ENCODE data around the gene SHLD3.
"Not testable (repeated sequence)": the region's sequence is repeated elsewhere in the genome, so short reads cannot be mapped to it uniquely, and the experiment has no call there.

The SHLD3 gene

DNA sequence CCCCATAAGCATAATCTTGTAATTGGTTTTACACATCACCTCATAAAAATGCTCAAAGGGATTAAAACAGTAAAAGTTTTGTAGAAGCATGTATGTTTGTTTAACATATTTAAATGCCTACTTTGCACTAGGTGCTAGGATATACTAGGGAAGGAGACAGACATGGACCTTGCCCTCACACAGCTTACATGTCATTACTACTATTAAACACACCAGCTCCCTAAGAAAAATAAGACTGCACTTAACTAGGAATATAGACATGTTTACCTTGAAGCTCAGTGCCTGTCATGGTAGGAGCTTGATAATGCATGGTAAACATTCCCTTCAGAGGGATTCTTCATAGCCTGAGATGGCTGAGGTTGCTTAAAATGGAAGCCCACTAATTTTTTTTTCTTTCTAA is 6.2 kb downstream of the SHLD3 start:
- H3K36me3 ChIP-seq (ENCODE audit: insufficient read depth, low read length), result peaks cover 11% of the 10 kb centered on the region
- H3K9ac ChIP-seq (ENCODE audit: low read length), result no peak overlapping the region
- no peaks in the 10 kb centered on the region for H3K27me3 ChIP-seq (ENCODE audit: control insufficient read depth in 1 of 2, insufficient read depth in 2 of 2, low read length in 2 of 2)
- H3K4me1 ChIP-seq (ENCODE audit: insufficient read depth, low read length), result peaks cover 3% of the 10 kb centered on the region
- no peaks in the 10 kb centered on the region for H3K9me3 ChIP-seq (ENCODE audit: low read length)
- no peak overlapping the region for H3K27ac ChIP-seq (ENCODE audit: low read depth, low read length)
- no peak overlapping the region for H3K4me3 ChIP-seq (ENCODE audit: low read depth in 1 of 2, low read length in 2 of 2)

DNA sequence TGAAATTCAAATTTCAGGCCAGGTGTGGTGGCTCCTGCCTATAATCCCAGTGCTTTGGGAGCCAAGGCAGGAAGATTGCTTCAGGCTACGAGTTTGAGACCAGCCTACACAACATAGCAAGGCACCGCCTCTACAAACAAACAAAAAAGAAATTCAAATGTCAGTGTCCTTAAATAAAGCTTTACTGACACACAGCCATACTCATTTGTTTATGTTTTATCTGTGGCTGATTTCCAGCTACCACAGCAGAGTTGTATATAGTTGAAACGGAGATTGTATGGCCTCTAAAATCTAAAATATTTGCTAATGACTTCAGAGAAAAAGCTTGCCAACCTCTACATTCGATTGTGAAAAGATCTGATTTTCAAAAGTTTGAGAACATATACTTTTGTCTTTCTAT is 15.4 kb downstream of the SHLD3 start:
- H3K4me3 ChIP-seq (ENCODE audit: low read depth in 1 of 2, low read length in 2 of 2), result no peak overlapping the region
- H3K27me3 ChIP-seq (ENCODE audit: control insufficient read depth in 1 of 2, insufficient read depth in 2 of 2, low read length in 2 of 2), result no peaks in the 10 kb centered on the region
- H3K4me1 ChIP-seq (ENCODE audit: insufficient read depth, low read length), result no peaks in the 10 kb centered on the region
- peaks cover 28% of the 10 kb centered on the region for H3K36me3 ChIP-seq (ENCODE audit: insufficient read depth, low read length)
- no peak overlapping the region for H3K27ac ChIP-seq (ENCODE audit: low read depth, low read length)
- no peaks in the 10 kb centered on the region for H3K9me3 ChIP-seq (ENCODE audit: low read length)
- no peak overlapping the region for H3K9ac ChIP-seq (ENCODE audit: low read length)

DNA sequence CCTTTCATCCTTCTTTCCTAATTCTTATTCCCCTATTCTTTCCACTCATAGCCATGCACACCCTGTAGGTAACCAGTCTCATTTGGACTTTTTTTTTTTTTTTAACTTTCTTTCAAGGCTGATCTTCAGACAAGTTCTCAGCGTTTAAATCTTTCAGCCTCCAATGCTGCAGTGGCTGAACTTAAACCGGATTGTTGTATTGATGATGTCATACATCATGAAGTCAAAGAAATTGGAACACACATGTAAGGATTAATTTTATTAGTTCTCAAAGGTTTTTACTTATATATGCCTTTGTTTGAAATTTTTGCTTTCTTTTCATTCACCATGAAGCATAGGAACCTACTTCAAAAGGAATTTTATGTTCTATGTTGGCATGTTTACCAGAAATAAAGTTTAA is 22.1 kb downstream of the SHLD3 start:
- Histone ChIP-seq H3K36me3 (ENCODE audit: insufficient read depth, low read length) (no peaks in the 10 kb centered on the region), H3K27ac (ENCODE audit: low read depth, low read length) (no peak overlapping the region), H3K4me3 (ENCODE audit: low read depth in 1 of 2, low read length in 2 of 2) (no peak overlapping the region), H3K9ac (ENCODE audit: low read length) (no peak overlapping the region), H3K27me3 (ENCODE audit: control insufficient read depth in 1 of 2, insufficient read depth in 2 of 2, low read length in 2 of 2) (no peaks in the 10 kb centered on the region), H3K9me3 (ENCODE audit: low read length) (no peaks in the 10 kb centered on the region), H3K4me1 (ENCODE audit: insufficient read depth, low read length) (no peaks in the 10 kb centered on the region)

DNA sequence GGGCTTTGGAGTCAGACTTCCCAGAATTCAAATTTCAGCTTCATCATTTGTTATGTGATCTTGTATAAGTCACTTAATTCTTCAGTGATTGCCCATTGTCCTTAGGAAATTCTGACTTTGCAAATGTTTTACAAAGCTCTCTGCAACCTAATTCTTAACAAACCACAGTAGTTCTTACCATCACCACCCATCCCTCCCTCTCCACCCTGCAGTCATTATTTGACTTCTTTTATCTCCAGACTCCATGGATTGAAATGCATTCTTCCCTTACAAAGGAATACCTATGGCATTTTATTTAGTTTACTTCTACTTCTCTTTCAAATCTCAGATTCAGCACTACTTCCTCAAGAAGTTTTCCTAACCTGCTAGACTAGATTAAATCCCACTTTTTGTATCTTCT is 23.1 kb downstream of the SHLD3 start:
- no peaks in the 10 kb centered on the region for H3K36me3 ChIP-seq (ENCODE audit: insufficient read depth, low read length)
- H3K27me3 ChIP-seq (ENCODE audit: control insufficient read depth in 1 of 2, insufficient read depth in 2 of 2, low read length in 2 of 2), result no peaks in the 10 kb centered on the region
- no peak overlapping the region for H3K4me3 ChIP-seq (ENCODE audit: low read depth in 1 of 2, low read length in 2 of 2)
- no peaks in the 10 kb centered on the region for H3K9me3 ChIP-seq (ENCODE audit: low read length)
- H3K27ac ChIP-seq (ENCODE audit: low read depth, low read length), result no peak overlapping the region
- no peak overlapping the region for H3K9ac ChIP-seq (ENCODE audit: low read length)
- no peaks in the 10 kb centered on the region for H3K4me1 ChIP-seq (ENCODE audit: insufficient read depth, low read length)

DNA sequence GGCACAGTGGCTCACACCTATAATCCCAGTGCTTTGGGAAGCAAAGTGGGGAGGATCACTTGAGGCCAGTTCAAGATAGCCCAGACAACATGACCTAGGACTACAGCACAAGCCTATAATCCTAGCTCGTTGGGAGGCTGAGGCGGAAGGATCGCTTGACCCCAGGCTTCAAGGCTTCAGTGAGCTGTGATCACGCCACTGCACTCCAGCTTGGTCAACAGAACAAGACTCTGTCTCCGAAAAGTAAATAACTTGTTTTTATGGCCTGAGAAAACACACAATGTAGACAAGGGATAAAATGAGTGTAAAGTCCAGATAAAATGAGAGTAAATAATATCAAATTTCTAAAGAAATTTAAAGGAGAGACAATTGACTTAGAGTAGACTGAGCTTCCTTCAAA is 26.3 kb downstream of the SHLD3 start:
- no peak overlapping the region for H3K9ac ChIP-seq (ENCODE audit: low read length)
- no peaks in the 10 kb centered on the region for H3K9me3 ChIP-seq (ENCODE audit: low read length)
- H3K27ac ChIP-seq (ENCODE audit: low read depth, low read length), result no peak overlapping the region
- no peaks in the 10 kb centered on the region for H3K4me1 ChIP-seq (ENCODE audit: insufficient read depth, low read length)
- no peaks in the 10 kb centered on the region for H3K27me3 ChIP-seq (ENCODE audit: control insufficient read depth in 1 of 2, insufficient read depth in 2 of 2, low read length in 2 of 2)
- no peak overlapping the region for H3K4me3 ChIP-seq (ENCODE audit: low read depth in 1 of 2, low read length in 2 of 2)
- no peaks in the 10 kb centered on the region for H3K36me3 ChIP-seq (ENCODE audit: insufficient read depth, low read length)

DNA sequence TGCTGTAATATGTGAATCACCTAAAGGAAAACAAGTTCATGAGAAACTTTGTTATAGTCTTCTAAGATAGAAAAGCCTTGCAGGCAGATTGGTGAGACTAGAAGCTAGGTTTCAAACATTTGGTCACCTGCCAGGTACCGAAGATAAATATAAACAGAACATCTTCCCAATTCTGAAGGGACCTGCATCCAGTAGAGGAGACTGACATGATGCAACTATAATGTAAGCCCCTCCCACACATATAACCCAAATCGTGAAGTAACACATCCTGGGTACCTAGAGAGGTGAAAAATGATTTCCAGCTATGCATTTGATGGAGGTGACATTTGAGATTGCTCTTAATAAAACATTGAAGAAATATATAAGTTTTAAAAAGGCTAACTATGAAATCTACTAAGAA is 29.9 kb downstream of the SHLD3 start:
- H3K9ac ChIP-seq (ENCODE audit: low read length), result no peak overlapping the region
- H3K9me3 ChIP-seq (ENCODE audit: low read length), result no peaks in the 10 kb centered on the region
- H3K4me1 ChIP-seq (ENCODE audit: insufficient read depth, low read length), result no peaks in the 10 kb centered on the region
- H3K4me3 ChIP-seq (ENCODE audit: low read depth in 1 of 2, low read length in 2 of 2), result no peak overlapping the region
- H3K27me3 ChIP-seq (ENCODE audit: control insufficient read depth in 1 of 2, insufficient read depth in 2 of 2, low read length in 2 of 2), result no peaks in the 10 kb centered on the region
- no peak overlapping the region for H3K27ac ChIP-seq (ENCODE audit: low read depth, low read length)
- H3K36me3 ChIP-seq (ENCODE audit: insufficient read depth, low read length), result no peaks in the 10 kb centered on the region

DNA sequence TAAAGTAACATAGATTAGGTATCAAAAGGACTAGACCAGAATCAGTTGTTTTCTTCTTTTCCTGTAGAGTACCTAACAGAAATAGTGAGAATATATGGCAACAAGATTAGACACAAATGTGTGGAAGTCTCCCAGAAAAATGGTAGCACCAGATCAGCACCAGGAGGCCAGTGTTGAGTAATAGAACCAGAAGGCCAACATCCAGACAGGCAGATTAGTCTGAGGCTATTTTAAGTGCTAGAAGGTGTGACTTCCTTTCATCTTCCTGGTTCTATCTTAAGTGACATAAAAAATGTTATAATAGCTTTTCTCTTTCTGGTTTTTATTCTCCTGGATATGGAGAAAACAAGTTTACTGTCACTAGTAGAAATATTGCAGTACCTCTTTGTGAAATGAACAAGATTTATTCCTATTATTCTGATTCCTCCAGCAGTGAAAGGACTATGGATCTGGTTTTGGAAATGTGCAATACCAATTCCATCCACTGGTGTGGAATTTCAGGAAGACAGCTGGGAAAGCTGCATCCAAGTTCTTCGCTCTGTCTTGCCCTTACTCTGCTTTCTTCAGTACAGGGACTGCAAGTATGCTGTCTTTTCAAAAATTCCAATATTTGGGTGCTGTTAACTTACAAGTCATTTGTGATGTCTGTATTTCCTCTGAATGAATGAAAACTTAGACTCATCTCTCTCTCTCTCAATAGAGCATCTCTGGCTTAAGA is 39.1 kb downstream of the SHLD3 start:
- no peak overlapping the region for H3K4me3 ChIP-seq (ENCODE audit: low read depth in 1 of 2, low read length in 2 of 2)
- H3K9ac ChIP-seq (ENCODE audit: low read length), result no peak overlapping the region
- H3K27me3 ChIP-seq (ENCODE audit: control insufficient read depth in 1 of 2, insufficient read depth in 2 of 2, low read length in 2 of 2), result no peaks in the 10 kb centered on the region
- peaks cover 20% of the 10 kb centered on the region for H3K36me3 ChIP-seq (ENCODE audit: insufficient read depth, low read length)
- no peaks in the 10 kb centered on the region for H3K9me3 ChIP-seq (ENCODE audit: low read length)
- no peak overlapping the region for H3K27ac ChIP-seq (ENCODE audit: low read depth, low read length)
- H3K4me1 ChIP-seq (ENCODE audit: insufficient read depth, low read length), result no peaks in the 10 kb centered on the region

DNA sequence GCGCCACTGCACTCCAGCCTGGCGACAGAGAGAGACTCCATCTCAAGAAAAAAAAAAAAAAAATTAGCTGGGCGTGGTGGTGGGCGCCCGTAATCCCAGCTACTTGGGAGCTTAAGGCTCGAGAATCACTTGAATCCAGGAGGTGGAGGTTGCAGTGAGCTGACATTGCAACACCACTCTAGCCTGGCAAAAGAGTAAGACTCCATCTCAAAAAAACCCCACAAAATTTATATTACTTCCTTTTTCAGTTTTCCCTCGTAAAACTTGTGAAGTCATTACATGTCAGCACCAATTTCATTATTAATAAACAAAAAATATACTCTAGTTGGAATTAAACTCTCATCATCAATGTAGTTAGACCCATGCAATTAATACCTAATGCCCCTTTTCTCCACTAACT is 43.9 kb downstream of the SHLD3 start:
- no peaks in the 10 kb centered on the region for H3K27me3 ChIP-seq (ENCODE audit: control insufficient read depth in 1 of 2, insufficient read depth in 2 of 2, low read length in 2 of 2)
- H3K36me3 ChIP-seq (ENCODE audit: insufficient read depth, low read length), result peaks cover 15% of the 10 kb centered on the region
- H3K9me3 ChIP-seq (ENCODE audit: low read length), result no peaks in the 10 kb centered on the region
- no peak overlapping the region for H3K4me3 ChIP-seq (ENCODE audit: low read depth in 1 of 2, low read length in 2 of 2)
- no peaks in the 10 kb centered on the region for H3K4me1 ChIP-seq (ENCODE audit: insufficient read depth, low read length)
- H3K27ac ChIP-seq (ENCODE audit: low read depth, low read length), result no peak overlapping the region
- no peak overlapping the region for H3K9ac ChIP-seq (ENCODE audit: low read length)

DNA sequence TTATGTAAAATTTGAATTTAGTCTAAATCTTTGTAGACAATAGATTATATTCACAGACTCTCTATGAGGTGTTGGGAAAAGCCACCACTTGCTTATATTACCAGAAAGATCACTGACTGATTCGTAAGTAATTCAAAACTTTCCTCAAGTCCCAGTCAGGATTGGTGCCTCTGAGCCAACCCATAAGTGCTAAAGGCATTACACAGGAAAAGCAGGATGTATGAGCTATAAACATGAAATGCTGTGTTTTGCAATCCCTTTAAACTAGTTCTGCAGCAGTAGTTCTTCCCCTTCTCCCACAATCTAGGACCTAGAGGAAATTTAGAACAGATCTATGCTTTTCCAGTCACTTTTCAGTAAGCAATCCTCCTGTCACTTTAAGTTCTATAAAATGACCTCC is 48.0 kb downstream of the SHLD3 start:
- H3K36me3 ChIP-seq (ENCODE audit: insufficient read depth, low read length), result peaks cover 17% of the 10 kb centered on the region
- H3K9ac ChIP-seq (ENCODE audit: low read length), result no peak overlapping the region
- no peaks in the 10 kb centered on the region for H3K9me3 ChIP-seq (ENCODE audit: low read length)
- H3K4me3 ChIP-seq (ENCODE audit: low read depth in 1 of 2, low read length in 2 of 2), result no peak overlapping the region
- H3K4me1 ChIP-seq (ENCODE audit: insufficient read depth, low read length), result no peaks in the 10 kb centered on the region
- H3K27me3 ChIP-seq (ENCODE audit: control insufficient read depth in 1 of 2, insufficient read depth in 2 of 2, low read length in 2 of 2), result no peaks in the 10 kb centered on the region
- H3K27ac ChIP-seq (ENCODE audit: low read depth, low read length), result no peak overlapping the region

DNA sequence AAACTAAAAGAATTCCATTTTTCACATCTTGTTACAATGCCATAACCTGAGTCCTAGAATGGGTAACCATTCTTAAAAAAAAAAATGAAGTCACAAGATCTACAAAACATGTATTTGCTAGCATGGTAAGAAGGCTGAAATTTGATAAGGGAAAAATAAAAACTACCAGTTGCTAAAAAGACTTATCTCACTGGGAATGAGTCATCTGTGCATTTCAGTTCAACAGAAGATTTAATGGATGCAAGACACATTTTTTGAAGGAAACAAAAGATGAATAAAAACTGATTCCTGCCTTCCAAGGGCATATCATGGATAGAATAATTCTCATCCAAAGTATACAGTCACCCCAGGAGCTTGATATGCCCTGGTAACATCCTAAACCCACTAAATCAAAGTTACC is 49.9 kb downstream of the SHLD3 start:
- no peak overlapping the region for H3K9ac ChIP-seq (ENCODE audit: low read length)

DNA sequence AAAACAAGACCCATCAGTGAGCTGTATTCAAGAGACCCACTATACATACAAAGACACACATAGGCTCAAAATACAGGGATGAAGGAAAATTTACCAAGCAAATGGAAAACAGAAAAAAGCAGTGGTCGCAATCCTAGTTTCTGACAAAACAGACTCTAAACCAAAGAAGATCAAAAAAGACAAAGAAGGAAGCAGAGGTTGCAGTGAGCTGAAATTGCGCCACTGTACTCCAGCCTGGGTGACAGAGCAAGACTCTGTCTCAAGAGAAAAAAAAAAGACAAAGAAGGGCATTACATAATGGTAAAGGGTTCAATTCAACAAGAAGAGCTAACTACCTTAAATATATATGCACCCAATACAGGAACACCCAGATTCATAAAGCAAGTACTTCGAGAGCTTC is 51.2 kb downstream of the SHLD3 start:
- H3K27me3 ChIP-seq (ENCODE audit: control insufficient read depth in 1 of 2, insufficient read depth in 2 of 2, low read length in 2 of 2); H3K9ac ChIP-seq (ENCODE audit: low read length): not testable (repeated sequence)
- peaks cover 26% of the 10 kb centered on the region for H3K36me3 ChIP-seq (ENCODE audit: insufficient read depth, low read length)

More for the DNA sequence above, 49.9 kb downstream of the SHLD3 start:
- no peak overlapping the region for H3K27ac ChIP-seq (ENCODE audit: low read depth, low read length)
- no peaks in the 10 kb centered on the region for H3K4me1 ChIP-seq (ENCODE audit: insufficient read depth, low read length)
- H3K27me3 ChIP-seq (ENCODE audit: control insufficient read depth in 1 of 2, insufficient read depth in 2 of 2, low read length in 2 of 2), result no peaks in the 10 kb centered on the region
- no peaks in the 10 kb centered on the region for H3K9me3 ChIP-seq (ENCODE audit: low read length)
- H3K36me3 ChIP-seq (ENCODE audit: insufficient read depth, low read length), result peaks cover 18% of the 10 kb centered on the region
- no peak overlapping the region for H3K4me3 ChIP-seq (ENCODE audit: low read depth in 1 of 2, low read length in 2 of 2)

More for the DNA sequence above, 51.2 kb downstream of the SHLD3 start:
- H3K4me3 ChIP-seq (ENCODE audit: low read depth in 1 of 2, low read length in 2 of 2); H3K9me3 ChIP-seq (ENCODE audit: low read length); H3K27ac ChIP-seq (ENCODE audit: low read depth, low read length); H3K4me1 ChIP-seq (ENCODE audit: insufficient read depth, low read length): not testable (repeated sequence)

Data from muscle layer of colon (tissue), 2 donors.